Progenitor cell of endocrine pancreas (in vitro differentiated cells): ENCODE data around the gene TP63. TPM values are rescaled to one million over a fixed set of nuclear protein-coding genes. Genes with fewer than 3 reads are reported as not detected.
A peak's percentile ranks its signal among the peaks of the same experiment; 100 is the strongest.

Experiments
- DNase-seq: peaks from one replicate; pipeline ENCODE4 v3.0.0; 2021; ENCODE audit warnings: low spot score; ENCODE audit not compliant: unreplicated experiment
- H3K27ac Mint-ChIP-seq: 2 replicates; pipeline ENCODE4 v1.8.0; 2021; ENCODE audit warnings: mild to moderate bottlenecking, moderate library complexity, mixed read lengths
- H3K27me3 Mint-ChIP-seq: 2 replicates; pipeline ENCODE4 v1.8.0; 2021; ENCODE audit warnings: mixed read lengths
- H3K36me3 Mint-ChIP-seq: 2 replicates; pipeline ENCODE4 v1.8.0; 2022; ENCODE audit warnings: mixed read lengths; ENCODE audit not compliant: insufficient read depth
- H3K4me1 Mint-ChIP-seq: 2 replicates; pipeline ENCODE4 v1.8.0; 2021; ENCODE audit warnings: low read depth, mixed read lengths
- H3K4me3 Mint-ChIP-seq: 2 replicates; pipeline ENCODE4 v1.8.0; 2021; ENCODE audit warnings: low read depth, mild to moderate bottlenecking, moderate library complexity, mixed read lengths
- H3K9me3 Mint-ChIP-seq: 2 replicates; pipeline ENCODE4 v1.8.0; 2021; ENCODE audit warnings: low read depth, mixed read lengths
- CTCF ChIP-seq: fragments of 200-600 bp; sonication (generic); IDR thresholded peaks from one replicate; pipeline ENCODE4 v1.5.0; 2021; ENCODE audit warnings: antibody characterized with exemption, mild to moderate bottlenecking; ENCODE audit not compliant: unreplicated experiment
- total RNA-seq: library from RNA; stranded (reverse); gene quantifications from 2 replicates; pipeline ENCODE4 v1.2.1, GENCODE V29; 2021

The TP63 gene
- total RNA-seq, 1 donor from 2014 or later, result 0.72 TPM

- Mint-ChIP-seq H3K4me3 (no peak overlapping the region), H3K36me3 (no peaks in the 10 kb centered on the region), H3K9me3 (no peaks in the 10 kb centered on the region), H3K27ac (no peak overlapping the region), H3K4me1 (peaks cover 10% of the 10 kb centered on the region), H3K27me3 (peaks cover 14% of the 10 kb centered on the region)
- DNase-seq, result no peak
- TF ChIP-seq CTCF, result no peak
Measured at GRCh38 chr3:189937302-189938127, 306.3 kb downstream of the TP63 start.

- Mint-ChIP-seq H3K27me3 (peaks cover 32% of the 10 kb centered on the region), H3K4me3 (no peak overlapping the region), H3K9me3 (no peaks in the 10 kb centered on the region), H3K27ac (peak overlapping the region; percentile 88), H3K36me3 (no peaks in the 10 kb centered on the region), H3K4me1 (peaks cover 17% of the 10 kb centered on the region)
- DNase-seq, result no peak
- no peak for TF ChIP-seq CTCF
Measured at GRCh38 chr3:189941125-189941524, 309.9 kb downstream of the TP63 start.

- no peak overlapping the region for H3K4me3 Mint-ChIP-seq
- H3K4me1 Mint-ChIP-seq, result peaks cover 17% of the 10 kb centered on the region
- peak overlapping the region; percentile 88 for H3K27ac Mint-ChIP-seq
- no peaks in the 10 kb centered on the region for H3K9me3 Mint-ChIP-seq
- no peaks in the 10 kb centered on the region for H3K36me3 Mint-ChIP-seq
- no peak for TF ChIP-seq CTCF
- no peak for DNase-seq
- peaks cover 33% of the 10 kb centered on the region for H3K27me3 Mint-ChIP-seq
Measured at GRCh38 chr3:189941679-189942078, 310.5 kb downstream of the TP63 start.

- Mint-ChIP-seq H3K27me3 (peaks cover 40% of the 10 kb centered on the region), H3K27ac (no peak overlapping the region), H3K9me3 (no peaks in the 10 kb centered on the region), H3K36me3 (no peaks in the 10 kb centered on the region), H3K4me3 (no peak overlapping the region), H3K4me1 (peaks cover 17% of the 10 kb centered on the region)
- no peak for TF ChIP-seq CTCF
- DNase-seq, result no peak
Measured at GRCh38 chr3:189942948-189943347, 311.8 kb downstream of the TP63 start.

GRCh38 chr3:189944285-189945145 is 313.3 kb downstream of the TP63 start:
- no peaks in the 10 kb centered on the region for H3K36me3 Mint-ChIP-seq
- H3K9me3 Mint-ChIP-seq, result no peaks in the 10 kb centered on the region
- H3K4me1 Mint-ChIP-seq, result peaks cover 17% of the 10 kb centered on the region
- H3K27ac Mint-ChIP-seq, result no peak overlapping the region
- no peak for DNase-seq
- peaks cover 44% of the 10 kb centered on the region for H3K27me3 Mint-ChIP-seq
- H3K4me3 Mint-ChIP-seq, result no peak overlapping the region
- no peak for TF ChIP-seq CTCF
